Measurements from ENCODE around the gene C3orf22.

C3orf22 gene

DNA sequence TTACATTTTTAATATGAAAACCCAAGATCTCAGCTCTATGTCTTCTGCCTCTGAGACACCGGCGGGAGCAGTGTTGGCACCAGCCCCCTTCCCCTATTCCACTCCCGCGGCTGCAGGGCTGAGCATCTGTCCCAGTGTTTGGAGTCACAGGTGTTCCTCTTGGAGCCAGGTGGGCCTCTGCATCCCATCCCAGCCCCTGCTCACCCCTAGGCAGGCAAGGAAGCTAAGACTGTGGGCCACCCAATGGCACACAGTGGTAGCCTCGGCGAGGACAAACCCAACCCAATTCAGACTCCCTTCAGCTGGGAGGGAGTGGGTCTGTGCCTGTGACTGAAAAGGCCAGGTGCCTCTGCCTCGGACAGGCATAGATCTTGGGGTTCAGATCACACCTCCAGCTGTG, 31.7 kb downstream of the C3orf22 start:
- DNase-seq: peak; percentile 40

DNA sequence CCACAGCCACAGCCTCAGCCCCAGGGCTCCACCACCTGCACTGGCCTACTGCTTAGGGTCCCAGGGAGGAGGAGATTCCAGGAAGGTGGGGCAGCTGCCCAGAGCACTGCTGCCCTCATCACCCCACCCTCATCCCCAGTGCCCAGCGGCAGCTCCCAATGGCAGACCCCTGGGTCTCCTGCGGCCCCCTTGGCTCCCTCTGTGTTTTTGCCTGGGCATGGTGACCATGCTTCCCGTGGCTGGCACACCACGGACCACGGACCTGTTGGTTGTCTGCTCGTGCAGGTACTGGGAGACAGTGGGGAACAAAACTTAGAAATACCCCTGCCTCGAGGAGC, 32.1 kb downstream of the C3orf22 start:
- no peak for DNase-seq

GRCh38 chr3:126525853-126526667, 32.7 kb downstream of the C3orf22 start:
- no peak for DNase-seq

DNA sequence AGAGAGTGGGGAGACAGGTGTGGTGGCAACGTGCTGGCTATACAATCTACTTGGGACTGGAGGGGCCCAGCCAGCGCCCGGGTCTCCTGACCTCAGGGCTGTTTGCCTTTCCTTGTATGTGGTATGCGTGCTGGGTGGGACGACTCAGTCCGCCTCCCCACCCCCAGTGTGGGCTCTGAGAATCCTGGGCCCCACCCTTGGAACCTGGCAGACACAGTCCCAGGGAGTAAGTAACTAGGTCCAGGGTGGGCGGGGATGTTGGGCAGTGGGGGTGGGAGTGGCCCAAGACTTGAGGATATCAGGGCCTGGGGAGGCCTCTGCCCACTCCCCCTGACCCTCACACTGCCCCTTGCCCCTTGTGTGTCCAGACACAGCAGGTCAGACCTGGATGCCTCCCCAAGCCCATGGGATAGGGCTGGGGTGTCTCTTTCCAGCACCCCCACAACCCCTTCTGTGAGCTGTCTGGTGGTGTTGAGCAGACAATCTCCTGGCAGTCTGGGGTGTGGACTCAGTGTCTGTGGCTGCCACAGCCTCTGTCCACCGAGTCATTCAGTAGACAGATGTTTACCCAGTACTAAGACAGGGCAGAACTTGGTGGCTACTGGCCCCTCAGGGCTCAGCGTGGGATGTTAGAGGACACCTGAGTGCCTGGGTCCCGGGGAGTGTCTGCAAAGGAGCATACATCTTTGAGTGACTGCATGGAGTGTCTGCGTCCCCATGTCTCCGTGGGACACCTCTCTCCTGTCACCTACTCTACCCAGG, 33.5 kb downstream of the C3orf22 start:
- no peak for DNase-seq

- DNase-seq: no peak
Observed at GRCh38 chr3:126524429-126524988, 34.2 kb downstream of the C3orf22 start.

DNA sequence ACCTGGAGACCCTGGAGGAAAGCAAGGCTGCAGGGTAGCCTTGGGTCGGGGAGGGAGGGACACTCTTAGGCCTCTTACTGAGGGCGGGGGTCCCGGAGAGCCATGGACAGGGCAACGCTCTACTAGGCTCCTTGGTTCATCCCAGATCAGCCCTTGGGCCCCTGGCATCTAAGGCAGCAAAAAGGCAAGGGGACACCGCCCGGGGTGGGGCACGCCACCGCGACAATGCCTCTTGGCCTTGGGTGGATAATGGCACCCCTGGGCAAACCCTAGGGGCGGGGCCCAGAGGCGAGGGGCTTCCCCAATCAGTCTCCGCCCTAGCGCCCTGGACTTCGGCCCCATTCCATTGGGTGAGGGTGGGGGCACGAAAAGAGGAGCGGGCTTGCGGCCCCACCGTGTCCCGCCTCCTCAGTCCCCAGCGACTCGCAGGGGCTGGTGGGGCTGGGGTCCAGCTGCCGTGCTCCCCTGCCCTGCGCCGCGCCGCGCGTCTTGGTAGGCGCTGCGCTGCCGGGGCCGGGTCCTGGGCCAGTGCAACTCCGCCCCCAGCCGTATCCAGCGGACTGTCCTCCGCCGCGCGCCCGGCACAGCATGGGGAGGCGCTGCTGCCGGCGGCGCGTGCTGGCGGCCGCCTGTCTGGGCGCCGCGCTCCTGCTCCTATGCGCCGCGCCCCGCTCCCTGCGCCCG, 34.8 kb downstream of the C3orf22 start, which contains the start of gene CHST13:
TSS of gene CHST13 (plus strand) at position 411 of the 684 bp plus-strand sequence. CDS start at position 589, 178 bp downstream.
- DNase-seq: peak; percentile 42

DNA sequence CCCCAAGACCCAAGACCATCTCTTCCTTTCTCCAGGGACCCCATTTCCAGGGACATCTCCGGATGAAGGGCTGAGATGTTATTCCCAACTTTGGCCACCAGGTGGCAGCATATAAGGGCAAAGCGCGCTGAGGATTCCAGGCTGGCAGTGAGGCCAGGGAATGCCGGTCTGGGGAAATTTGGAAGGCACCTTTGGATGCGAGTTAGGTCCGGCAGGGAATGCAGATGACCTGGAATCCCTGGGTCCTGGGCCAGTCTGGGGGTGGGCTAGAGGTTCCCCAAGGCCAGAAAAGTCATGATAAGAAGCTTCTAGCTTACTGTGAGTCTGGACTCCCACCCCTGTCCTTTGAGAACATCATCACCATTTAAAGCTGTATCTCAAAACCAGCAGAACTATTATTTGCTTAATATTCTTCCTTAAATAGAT, 36.4 kb downstream of the C3orf22 start:
- DNase-seq: peak; percentile 56

GRCh38 chr3:126521122-126521891, 37.4 kb downstream of the C3orf22 start:
- peak; percentile 67 for DNase-seq

DNA sequence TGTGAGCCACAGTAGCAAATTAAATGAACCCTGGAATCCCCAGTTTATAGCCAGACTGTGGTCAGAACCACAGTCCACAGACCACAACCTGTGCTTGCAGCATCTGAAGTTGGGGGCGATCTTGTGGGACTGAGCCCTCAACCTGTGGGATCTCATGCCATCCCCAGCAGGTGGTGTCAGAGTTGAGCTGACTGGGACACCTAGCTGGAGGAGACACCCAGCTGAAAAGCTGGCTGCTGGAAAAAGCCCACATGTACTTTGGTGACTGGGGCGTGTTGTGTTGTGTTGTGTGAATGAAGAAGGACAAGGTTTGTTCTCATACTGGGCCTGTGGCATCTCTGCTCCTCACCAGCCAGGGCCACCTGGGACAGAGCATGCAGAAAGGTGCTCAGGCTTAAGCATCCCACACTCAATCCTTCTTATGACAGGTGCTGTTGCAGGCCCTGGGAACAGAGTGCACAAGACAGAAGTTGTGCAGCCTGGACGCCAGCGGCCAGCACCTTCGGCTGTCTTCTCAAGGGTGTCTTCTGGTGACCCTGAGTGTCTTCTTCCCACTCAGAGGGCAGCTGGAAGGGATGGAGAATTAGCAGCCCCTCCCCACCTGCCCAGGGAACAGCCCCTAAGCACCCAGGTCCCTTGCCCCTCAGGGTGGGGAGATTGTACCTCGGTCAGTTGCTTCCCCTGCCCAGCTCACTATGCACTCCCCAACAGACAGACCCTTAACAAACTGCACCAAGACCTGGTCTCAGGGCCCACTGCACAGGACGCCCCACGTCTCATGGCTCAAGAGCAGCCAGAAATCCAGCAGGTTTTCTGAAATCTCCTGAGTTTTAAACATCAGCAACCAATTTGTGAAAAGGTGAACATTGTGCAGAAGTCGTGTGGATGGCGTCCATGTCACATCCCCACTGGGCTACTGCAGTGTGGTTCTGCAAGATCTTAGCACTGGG, 39.0 kb downstream of the C3orf22 start:
- DNase-seq: no peak

- DNase-seq: no peak
Observed at GRCh38 chr3:126518779-126519177, 40.0 kb downstream of the C3orf22 start.

DNA sequence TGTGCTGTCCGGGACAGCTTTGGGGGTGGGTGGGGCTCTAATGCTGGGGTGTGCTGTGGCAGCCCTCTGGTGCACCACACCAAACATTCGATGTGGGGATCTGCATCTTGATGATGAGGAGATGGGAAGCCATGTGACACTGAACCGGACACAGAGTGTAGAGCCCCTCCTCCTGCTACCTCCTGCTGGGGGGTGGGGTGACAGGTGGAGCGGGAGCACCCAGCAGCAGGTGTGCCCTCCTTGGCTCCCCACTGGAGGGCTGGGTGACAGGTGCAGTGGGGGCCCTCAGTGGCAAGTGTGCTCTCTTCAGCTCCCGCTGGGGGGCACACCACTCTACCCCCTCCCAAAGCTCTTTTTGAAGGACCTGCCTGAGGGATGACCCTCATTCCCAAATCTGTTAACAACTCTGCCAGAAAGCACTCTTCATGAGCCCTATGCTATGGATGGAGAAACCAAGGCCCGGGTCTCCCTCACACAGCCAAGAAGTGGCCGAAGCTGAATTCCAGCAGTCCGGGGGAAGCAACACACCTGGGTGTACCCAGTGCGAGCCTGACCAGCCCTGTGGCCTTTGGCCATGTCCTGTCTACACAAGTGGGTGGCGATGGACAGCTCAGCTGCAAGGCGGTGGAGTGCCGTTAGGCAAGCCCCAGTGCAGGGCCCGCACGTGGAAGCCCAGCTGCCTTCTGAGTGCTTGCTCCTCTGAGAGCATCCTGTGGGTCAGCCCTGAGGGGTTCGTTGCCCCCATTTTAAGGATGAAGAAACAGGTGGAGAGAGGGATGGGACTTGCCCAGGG, 40.5 kb downstream of the C3orf22 start:
- DNase-seq: peak; percentile 9

- no peak for DNase-seq
Observed at GRCh38 chr3:126517291-126517951, 41.3 kb downstream of the C3orf22 start, which contains the start of gene UROC1. TSS of gene UROC1 (minus strand) at chr3:126517773. CDS start at chr3:126517719, 54 bp downstream.

DNA sequence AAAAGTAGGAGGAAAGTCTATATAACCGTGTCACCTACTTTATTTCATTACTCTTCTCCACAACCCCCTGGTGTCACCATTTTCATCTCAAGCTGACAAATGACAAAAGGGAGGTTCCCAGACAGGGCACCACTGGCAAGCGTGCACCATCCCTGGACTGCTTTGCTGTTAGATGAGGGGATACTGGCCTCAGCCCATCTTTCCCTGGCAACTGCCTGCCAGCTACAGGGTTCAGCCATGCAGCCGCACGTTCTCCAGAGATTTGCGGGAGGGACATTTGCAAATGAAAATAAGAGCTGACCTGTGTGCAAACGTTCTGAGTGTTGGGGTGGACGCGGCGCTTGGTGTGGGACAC, 41.8 kb downstream of the C3orf22 start:
- no peak for DNase-seq

GRCh38 chr3:126516152-126516935, 42.4 kb downstream of the C3orf22 start:
- no peak for DNase-seq

DNA sequence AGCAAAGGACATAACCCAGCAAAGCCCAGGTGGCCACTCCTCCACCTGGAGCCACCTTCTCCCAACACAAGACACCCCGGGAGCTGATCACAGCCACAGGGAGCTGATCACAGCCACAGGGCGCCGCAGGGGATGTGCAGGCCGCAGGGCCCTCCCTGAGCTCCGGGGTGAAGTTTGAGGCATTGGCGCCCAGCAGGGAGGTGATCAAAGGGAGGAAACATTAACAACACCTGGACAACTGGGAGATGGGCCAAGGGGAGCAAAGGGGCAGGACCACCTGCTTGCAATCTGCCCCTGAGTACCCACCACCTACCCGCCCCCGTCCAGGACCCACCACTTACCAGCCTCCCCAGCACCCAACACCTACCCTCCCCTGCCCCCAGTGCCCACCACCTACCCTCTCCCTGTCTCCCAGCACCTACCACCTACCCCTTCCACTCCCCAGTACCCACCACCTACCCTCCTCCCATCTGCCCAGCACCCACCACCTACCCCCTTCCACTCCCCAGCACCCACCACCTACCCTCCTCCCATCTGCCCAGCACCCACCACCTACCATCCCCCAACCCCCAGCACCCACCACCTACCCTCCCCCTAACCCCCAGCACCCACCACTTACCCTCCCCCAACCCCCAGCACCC, 43.5 kb downstream of the C3orf22 start:
- peak; percentile 5 for DNase-seq

DNA sequence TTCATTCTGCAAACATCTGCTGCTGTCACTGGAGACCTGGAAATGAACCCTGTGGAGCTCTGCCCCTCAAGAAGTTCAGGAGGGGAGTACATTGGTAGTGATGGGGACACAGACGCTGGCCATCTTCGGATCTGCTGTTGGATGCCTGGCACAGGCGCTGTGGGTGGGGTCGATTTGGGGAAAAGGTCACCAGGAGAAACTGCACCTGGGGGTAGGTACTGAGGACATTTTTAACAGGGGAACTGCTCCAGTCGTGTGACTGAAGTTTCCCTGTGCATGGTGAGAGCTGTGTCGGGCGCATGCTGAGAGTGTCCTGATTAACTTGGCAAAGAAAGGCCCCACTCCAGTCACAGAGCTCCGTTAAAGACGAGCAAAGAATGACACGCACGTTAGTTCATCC, 44.6 kb downstream of the C3orf22 start:
- no peak for DNase-seq

DNA sequence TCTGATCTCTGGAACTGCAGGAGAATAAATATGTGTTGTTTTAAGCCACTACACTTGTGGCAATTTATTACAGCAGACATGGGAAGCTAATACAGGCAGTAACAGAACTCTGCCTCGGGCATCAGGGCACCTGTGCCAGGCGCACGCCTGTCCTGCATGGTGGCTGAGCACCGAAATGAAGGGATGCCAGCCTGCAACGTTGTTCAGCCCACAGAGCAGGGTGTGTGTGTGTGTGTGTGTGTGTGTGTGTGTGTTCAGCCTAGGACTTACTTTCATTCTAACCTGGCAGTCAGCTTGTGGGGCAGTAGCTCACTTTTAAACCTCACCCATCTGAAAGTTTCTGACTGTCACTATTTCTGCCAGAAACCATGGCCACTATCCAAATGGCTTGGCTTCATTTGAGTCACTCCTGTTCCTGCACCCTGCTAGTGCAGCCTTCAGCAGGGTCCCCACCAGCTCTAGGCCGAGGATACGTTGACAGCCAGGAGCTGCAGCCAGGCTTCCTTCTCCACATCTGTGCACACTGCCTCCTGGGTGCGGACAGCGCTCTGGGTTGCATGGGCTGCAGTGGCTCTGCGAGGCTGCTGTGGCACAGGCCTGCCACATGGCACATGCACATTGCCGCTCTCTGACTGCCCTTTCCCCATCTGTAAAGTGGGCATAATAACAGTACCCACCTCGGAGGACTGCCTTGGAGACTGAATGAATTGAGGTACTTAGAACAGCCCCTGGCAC, 45.6 kb downstream of the C3orf22 start:
- DNase-seq: no peak

DNA sequence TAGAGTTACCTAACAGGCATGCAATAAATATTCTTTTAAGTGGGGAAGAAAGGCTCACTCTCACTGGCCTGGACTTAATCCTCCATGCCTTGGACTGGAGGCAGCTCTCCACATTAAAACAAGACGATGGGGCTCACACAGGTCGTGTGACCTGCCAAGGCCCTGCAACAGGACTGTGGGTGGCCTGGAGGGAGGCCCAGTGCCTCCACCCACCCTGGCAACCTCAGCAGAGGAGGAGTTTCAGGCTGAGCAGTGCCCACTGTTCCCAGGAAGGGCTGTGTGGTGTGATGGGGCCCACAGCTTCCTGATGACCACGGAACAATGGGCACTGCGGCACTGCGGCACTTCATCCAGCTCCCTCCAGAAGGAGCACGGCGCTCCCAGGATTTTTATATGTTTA, 46.7 kb downstream of the C3orf22 start:
- no peak for DNase-seq

Measured in NCI-H2171 treated with DMSO at 0.1 percent for 48 hours (cell line).